Activated T-cell treated with anti-CD3 and anti-CD28 coated beads for 24 hours (primary cell): ENCODE results near the gene REG3A.

Source experiments
- DNase-seq: peaks from one replicate; pipeline ENCODE4 v3.0.0-alpha.2; 2020; ENCODE audit warnings: low read depth

The REG3A gene

DNA sequence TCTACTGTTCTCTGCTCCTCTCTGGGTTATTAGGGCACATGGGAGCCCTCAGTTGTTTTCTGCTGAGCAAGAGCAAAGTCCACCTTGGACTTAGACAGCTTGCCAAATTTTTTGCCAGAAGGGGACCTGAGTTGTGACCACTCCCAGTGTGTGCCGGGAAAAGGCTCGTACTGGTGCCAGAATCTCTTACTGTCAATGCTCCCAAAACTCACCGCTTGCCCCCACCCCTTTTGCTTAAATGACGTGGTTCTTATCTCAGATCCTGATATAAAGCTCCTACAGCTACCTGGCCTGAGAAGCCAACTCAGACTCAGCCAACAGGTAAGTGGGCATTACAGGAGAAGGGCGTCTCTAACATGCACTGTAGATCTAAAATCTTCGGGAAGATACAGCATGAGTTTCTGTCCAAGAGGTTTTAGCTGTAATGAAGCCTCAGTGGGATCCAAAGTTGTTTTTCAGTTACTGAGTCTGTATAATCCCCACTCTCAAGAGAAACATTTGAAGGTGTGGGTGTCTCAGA is 39.3 kb downstream of the REG3A start, which contains the start of gene REG1A:
Gene REG1A (plus strand): TSS at position 295 of the 520 bp plus-strand sequence. CDS start 374 bp downstream, outside the sequence.
- DNase-seq: no peak

DNA sequence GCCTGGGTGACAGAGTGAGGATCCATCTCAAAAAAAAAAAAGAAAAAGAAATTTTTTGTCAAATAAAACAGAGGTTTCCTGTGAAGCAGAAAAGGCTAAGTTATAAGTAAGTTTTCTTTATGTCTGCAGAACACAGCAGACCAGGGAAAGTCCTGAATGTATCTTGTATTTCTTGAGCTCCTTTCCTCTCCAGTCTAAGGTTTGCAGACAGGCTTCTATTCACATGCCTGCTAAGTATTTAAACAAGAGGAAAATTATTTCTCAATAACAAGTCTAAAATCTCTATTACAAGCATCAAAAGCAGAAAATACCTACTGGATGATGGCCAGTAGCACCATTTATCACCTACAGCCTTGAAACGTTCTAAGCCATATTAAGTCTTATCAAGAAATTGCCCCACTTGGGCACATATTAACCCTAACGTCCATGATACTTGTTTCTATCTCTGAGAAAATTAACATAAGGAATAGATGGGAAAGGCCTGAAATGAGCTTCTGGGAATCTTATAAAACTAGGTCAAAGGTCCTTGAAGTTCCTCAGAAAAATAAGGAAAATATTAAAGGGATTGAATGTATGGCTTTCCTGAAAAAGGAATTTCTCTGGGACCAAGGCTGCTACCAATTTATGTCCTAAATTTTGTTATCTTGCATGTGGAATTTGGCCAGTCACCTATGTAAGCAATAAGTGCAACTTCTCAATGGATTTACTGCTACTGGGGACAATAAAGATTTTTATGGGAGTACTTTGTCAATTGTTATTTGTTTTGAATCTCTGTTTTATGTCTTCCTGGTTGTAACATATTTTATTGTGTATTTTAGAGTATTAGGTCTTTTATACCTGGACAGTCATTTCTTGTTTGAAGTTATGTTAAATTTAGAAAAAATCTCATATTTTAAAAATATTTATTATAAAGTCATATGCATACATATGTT is 42.3 kb downstream of the REG3A start:
- DNase-seq: no peak

DNA sequence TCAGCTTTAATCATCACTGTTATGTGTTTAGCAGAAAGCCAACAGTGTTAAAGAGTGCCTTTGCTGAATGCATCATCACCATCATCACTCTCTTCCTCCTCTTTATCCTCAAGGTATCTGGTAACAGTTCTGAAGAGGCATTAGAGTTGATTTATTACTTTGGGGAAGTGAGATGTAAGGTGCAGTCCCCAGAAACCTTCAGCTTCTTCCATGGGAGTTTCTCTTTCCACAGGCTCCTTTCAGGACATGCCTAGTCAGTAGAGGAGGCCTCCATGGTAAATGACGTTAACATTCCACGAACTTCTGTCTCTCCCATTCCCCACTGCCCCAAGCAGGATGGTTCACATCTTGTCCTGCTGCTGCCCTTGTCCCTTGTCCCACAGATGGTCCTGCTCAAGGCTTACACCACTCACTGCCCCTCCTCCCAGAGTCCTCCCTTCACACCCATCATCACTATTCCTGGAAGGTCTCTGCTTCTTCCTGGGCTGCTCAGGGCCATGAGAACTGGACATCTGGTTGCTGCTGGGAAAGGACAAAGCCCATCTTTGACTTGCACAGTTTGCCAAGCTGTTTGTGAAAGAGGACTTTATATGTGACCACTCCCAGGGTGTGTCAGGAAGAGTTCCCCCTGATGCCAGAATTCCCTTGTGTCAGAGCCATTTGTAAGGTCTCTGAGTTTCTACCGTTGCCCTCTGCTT is 44.6 kb downstream of the REG3A start:
- DNase-seq: no peak

DNA sequence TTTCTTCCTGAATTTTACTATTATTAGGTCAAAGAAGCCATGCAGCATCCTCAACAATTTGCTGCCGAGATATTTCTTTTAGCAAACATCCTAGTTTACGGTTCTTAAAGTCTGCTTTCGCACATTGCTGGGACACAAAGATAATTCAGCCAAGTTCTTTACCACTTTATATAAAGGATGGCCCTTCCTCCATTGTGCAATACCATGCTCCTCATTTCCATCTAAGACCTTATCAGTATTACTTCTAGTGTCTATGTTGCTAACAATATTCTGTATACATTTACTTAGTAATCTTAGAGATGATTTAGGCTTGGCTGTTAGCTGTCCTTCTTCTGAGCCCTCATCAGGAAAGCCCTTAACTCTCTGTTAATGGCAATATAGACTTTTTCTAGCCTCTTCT is 47.3 kb downstream of the REG3A start:
- no peak for DNase-seq
